Measurements from ENCODE around the gene BCL11B. TPM values are rescaled to one million over a fixed set of nuclear protein-coding genes. Genes with fewer than 3 reads are reported as not detected.

BCL11B gene
- total and polyA plus RNA-seq, 9 of the 15 experiments (the other 6 are each of a cell fraction or from before 2014, with no cell fraction given), result 0.09 TPM; not detected in 8

GRCh38 chr14:99214701-99215100 is 57.3 kb downstream of the BCL11B start:
- peaks cover 0 to 7% of the 10 kb centered on the region in 2 experiments; a peak in 1 of 5 replicates for H3K27me3 ChIP-seq (ENCODE audit: control insufficient read depth in 2 of 2, insufficient read depth in 2 of 2, low read length in 2 of 2)
- no peak overlapping the region for H3K4me2 ChIP-seq (ENCODE audit: insufficient read depth, low read length)
- H4K20me1 ChIP-seq (replicated peaks; ENCODE audit: control insufficient read depth, insufficient read depth, low read length), result no peaks in the 10 kb centered on the region
- no peak for TF ChIP-seq NUFIP1 (IDR thresholded peaks at IDR 0.05; ENCODE audit: partially characterized antibody)
- TF ChIP-seq STAT5B (CRISPR knock-in tag; IDR thresholded peaks at IDR 0.05), result no peak
- TF ChIP-seq PCBP2 (IDR thresholded peaks at IDR 0.05; ENCODE audit: low read depth, low read length, poor library complexity, severe bottlenecking), result no peak
- no peak for TF ChIP-seq ZNF764 (CRISPR knock-in tag; IDR thresholded peaks at IDR 0.05; ENCODE audit: low read depth)
- TF ChIP-seq, protein P1, sequence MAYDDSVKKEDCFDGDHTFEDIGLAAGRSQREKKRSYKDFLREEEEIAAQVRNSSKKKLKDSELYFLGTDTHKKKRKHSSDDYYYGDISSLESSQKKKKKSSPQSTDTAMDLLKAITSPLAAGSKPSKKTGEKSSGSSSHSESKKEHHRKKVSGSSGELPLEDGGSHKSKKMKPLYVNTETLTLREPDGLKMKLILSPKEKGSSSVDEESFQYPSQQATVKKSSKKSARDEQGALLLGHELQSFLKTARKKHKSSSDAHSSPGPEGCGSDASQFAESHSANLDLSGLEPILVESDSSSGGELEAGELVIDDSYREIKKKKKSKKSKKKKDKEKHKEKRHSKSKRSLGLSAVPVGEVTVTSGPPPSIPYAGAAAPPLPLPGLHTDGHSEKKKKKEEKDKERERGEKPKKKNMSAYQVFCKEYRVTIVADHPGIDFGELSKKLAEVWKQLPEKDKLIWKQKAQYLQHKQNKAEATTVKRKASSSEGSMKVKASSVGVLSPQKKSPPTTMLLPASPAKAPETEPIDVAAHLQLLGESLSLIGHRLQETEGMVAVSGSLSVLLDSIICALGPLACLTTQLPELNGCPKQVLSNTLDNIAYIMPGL (CRISPR knock-in tag; IDR thresholded peaks at IDR 0.05), result no peak
- TF ChIP-seq MAFF (IDR thresholded peaks at IDR 0.05; ENCODE audit: low read length), result no peak
- no peak for TF ChIP-seq HBP1 (CRISPR knock-in tag; IDR thresholded peaks at IDR 0.05)
- no peak for TF ChIP-seq CHD2 (IDR thresholded peaks at IDR 0.05; ENCODE audit: low read depth, low read length)
- no peak for TF ChIP-seq CCNT2 (IDR thresholded peaks at IDR 0.05; ENCODE audit: borderline replicate concordance, extremely low read depth, insufficient read length, low read depth, low read length)
- TF ChIP-seq NCOR1 (IDR thresholded peaks at IDR 0.05), result no peak
- TF ChIP-seq, protein P2, sequence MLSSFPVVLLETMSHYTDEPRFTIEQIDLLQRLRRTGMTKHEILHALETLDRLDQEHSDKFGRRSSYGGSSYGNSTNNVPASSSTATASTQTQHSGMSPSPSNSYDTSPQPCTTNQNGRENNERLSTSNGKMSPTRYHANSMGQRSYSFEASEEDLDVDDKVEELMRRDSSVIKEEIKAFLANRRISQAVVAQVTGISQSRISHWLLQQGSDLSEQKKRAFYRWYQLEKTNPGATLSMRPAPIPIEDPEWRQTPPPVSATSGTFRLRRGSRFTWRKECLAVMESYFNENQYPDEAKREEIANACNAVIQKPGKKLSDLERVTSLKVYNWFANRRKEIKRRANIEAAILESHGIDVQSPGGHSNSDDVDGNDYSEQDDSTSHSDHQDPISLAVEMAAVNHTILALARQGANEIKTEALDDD (IDR thresholded peaks at IDR 0.05), result no peak
- TF ChIP-seq MAFK (IDR thresholded peaks at IDR 0.05; ENCODE audit: low read length), result no peak
- TF ChIP-seq MYC (IDR thresholded peaks at IDR 0.05; ENCODE audit: low read depth, low read length), result no peak
- no peak for TF ChIP-seq MYC (CRISPR knock-in tag; IDR thresholded peaks at IDR 0.05; ENCODE audit: borderline replicate concordance, low read depth)
- no peak for TF ChIP-seq SRSF7 (optimal IDR thresholded peaks at IDR 0.05; ENCODE audit: low read depth, low read length)
- TF ChIP-seq ZKSCAN1 (IDR thresholded peaks at IDR 0.05; ENCODE audit: low read depth, low read length), result no peak
- TF ChIP-seq ERF (CRISPR knock-in tag; IDR thresholded peaks at IDR 0.05), result no peak
- H3K79me2 ChIP-seq (ENCODE audit: control insufficient read depth, insufficient read depth, low read length), result no peaks in the 10 kb centered on the region
- no peak overlapping the region for H3K9ac ChIP-seq (ENCODE audit: insufficient read depth in 1 of 2, low read depth in 2 of 2, low read length in 2 of 2)
- 0% methylated on average over 1 of the region's 7 CpGs for WGBS (ENCODE audit: insufficient coverage, low coverage, missing lambda C conversion rate)
- ATAC-seq (no peak), DNase-seq (ENCODE audit: extremely low read depth in 1 of 4, low spot score in 3 of 4) (no peak), FAIRE-seq (no peak)
- no peak overlapping the region for H3K27ac ChIP-seq (ENCODE audit: extremely low read depth, low read depth, low read length)
- POLR2A ChIA-PET, result no interaction called here
- H3K36me3 ChIP-seq (ENCODE audit: control insufficient read depth, insufficient read depth, low read length), result no peaks in the 10 kb centered on the region
- no peaks in the 10 kb centered on the region for H3K9me3 ChIP-seq (replicated peaks; ENCODE audit: control insufficient read depth, insufficient read depth, low read depth, low read length)
- BruUV-seq (replicated peaks), result no TSS peak
- H3K4me3 ChIP-seq, result no peak overlapping the region
- H3K9me1 ChIP-seq (ENCODE audit: control insufficient read depth, insufficient read depth, low read length), result no peaks in the 10 kb centered on the region
- in situ Hi-C loops (cut with MboI), result no loop called here
- H3K4me1 ChIP-seq (replicated peaks in 1 of 2; ENCODE audit: control insufficient read depth in 2 of 2, insufficient read depth in 2 of 2, low read length in 2 of 2), result no peaks in the 10 kb centered on the region
- CTCF ChIA-PET (ENCODE audit: low intra/inter-chr PET ratio), result no interaction called here
- no peak overlapping the region for H2AFZ ChIP-seq (ENCODE audit: low read depth, low read length)
- intact Hi-C loops (cut with micrococcal nuclease), result no loop called here
